PFSK-1 (cell line): ENCODE data around the gene DAB2IP.

Experiments
- FOXP2 ChIP-seq: optimal IDR thresholded peaks from 2 replicates; pipeline ENCODE3; 2011; ENCODE audit warnings: borderline replicate concordance, control low read depth, inconsistent platforms; ENCODE audit not compliant: insufficient read depth; ENCODE audit errors: extremely low read length, extremely low read depth
- POLR2AphosphoS5 ChIP-seq: IDR thresholded peaks from 2 replicates; pipeline ENCODE4 v1.6.1; 2012; ENCODE audit warnings: low read depth, mild to moderate bottlenecking, control low read depth, low read length, moderate library complexity
- TAF1 ChIP-seq: IDR thresholded peaks from 2 replicates; pipeline ENCODE4 v1.6.1; 2012; ENCODE audit warnings: low read length, control low read depth, borderline replicate concordance; ENCODE audit not compliant: insufficient read depth
- TF ChIP-seq, protein P1 (sequence below), 2 experiments: IDR thresholded peaks; 2 replicates each; pipeline versions ENCODE4 v1.6.1 to v1.8.0; 2011 to 2012; ENCODE audit warnings: low read depth in 2 of 2, low read length in 2 of 2, control low read depth in 1 of 2, inconsistent platforms in 1 of 2, mild to moderate bottlenecking in 1 of 2, moderate library complexity in 1 of 2; ENCODE audit not compliant: insufficient read depth in 1 of 2

DNA sequence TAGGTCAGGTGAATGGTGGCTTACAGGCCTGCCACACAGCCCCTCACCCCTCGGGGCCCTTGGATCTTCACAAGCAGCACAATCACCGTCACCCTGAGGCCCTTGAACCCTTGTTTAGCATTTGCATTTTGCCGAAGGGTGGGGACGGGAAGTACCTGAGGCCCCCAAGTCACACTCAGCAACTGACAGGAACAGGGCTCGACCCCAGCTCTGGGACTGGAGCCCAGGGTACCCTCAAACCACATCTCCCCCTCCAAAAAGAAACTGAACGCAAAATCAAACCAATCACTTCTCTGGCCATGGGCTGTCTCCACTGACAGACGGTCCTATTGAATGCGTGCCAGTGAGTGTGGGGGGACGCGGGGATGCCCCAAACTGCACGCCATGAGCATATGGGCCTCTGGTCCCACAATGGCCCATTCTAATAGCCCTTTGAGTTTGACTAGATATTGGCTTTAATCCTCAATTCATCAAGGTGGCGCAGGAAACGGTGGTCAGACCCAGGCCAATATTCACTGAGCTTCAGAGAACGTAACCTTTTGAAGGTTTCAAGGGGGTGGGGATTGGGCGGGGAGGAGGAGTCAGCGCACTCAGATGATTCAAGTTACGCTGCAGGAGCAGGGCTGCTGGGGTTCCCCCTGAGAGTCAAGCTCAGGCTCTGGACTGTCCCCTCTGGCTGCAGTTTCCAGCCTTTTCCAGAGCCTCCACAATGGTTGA is 176.0 kb downstream of the DAB2IP start:
- TF ChIP-seq POLR2AphosphoS5 (no peak), TAF1 (no peak), FOXP2 (no peak)
- TF ChIP-seq, protein P1, sequence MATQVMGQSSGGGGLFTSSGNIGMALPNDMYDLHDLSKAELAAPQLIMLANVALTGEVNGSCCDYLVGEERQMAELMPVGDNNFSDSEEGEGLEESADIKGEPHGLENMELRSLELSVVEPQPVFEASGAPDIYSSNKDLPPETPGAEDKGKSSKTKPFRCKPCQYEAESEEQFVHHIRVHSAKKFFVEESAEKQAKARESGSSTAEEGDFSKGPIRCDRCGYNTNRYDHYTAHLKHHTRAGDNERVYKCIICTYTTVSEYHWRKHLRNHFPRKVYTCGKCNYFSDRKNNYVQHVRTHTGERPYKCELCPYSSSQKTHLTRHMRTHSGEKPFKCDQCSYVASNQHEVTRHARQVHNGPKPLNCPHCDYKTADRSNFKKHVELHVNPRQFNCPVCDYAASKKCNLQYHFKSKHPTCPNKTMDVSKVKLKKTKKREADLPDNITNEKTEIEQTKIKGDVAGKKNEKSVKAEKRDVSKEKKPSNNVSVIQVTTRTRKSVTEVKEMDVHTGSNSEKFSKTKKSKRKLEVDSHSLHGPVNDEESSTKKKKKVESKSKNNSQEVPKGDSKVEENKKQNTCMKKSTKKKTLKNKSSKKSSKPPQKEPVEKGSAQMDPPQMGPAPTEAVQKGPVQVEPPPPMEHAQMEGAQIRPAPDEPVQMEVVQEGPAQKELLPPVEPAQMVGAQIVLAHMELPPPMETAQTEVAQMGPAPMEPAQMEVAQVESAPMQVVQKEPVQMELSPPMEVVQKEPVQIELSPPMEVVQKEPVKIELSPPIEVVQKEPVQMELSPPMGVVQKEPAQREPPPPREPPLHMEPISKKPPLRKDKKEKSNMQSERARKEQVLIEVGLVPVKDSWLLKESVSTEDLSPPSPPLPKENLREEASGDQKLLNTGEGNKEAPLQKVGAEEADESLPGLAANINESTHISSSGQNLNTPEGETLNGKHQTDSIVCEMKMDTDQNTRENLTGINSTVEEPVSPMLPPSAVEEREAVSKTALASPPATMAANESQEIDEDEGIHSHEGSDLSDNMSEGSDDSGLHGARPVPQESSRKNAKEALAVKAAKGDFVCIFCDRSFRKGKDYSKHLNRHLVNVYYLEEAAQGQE (IDR thresholded peaks at IDR 0.05; ENCODE audit: insufficient read depth in 1 of 2, low read depth in 2 of 2, low read length in 2 of 2) = no peak
